NCI-H2227 treated with DMSO at 0.1 percent for 48 hours (cell line): ENCODE measurements around the gene USP46.
A peak's percentile ranks its signal among the peaks of the same experiment; 100 is the strongest.

Experiments used
- DNase-seq: peaks from one replicate; lab custom pipeline; 2025; lab: John Stamatoyannopoulos, UW

Gene USP46, protein sequence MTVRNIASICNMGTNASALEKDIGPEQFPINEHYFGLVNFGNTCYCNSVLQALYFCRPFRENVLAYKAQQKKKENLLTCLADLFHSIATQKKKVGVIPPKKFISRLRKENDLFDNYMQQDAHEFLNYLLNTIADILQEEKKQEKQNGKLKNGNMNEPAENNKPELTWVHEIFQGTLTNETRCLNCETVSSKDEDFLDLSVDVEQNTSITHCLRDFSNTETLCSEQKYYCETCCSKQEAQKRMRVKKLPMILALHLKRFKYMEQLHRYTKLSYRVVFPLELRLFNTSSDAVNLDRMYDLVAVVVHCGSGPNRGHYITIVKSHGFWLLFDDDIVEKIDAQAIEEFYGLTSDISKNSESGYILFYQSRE

DNA sequence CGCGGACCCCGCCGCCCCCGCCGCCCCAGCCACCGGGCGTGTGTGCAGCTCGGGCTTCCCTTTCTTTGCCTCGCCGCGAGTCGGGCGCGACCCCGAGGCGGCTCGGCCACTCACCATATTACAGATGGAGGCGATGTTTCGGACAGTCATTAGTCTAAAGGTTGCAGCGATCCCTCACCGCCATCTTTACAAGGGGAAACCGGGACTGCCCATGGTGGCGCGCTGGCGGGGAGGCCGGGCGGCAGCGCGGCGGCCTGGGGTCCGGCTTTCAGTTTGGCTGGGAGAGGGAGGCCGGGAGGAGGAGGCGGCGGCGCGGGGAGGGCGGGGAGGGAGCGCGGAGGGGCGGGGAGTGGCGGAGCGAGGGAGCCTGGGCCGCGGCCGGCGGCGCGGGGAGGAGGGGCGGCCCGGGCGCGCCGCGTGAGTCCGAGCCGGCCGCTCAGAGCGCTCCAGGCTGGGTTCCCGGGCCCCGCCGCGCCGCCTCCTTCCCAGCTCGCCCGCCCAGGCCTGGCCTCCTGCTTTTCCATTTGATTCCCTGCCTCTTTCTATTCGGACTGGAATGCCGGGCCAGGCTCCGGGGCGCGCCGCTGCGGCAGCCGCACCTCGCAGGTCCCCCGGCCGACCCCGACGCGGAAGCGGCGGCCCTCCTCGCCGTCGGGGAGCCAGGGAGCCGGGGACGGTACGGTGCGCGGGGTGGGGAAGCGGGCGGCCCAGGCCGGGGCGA is at the start of gene USP46:
TSS of gene USP46 (minus strand) at position 301 of the 721 bp plus-strand sequence. CDS start at position 150, 151 bp downstream.
- peak; percentile 31 for DNase-seq

DNA sequence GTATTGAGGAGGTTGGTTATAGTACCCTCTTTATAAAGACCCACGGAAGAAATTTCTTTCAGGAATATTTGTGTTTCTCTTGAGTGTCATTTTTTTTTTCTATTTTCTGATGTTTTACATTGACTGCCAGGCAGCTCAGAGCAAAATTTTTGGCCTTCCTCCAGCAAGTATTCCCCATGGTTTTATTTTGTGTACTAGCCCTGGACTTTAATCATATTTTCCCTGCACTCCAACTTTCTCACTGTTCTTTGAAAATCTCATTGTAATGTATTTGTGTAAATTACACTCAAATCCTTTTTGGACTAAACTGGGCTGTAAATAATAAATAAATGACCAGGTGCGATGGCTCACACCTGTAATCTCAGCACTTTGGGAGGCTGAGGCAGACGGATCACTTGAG is 45.6 kb upstream of the USP46 start:
- DNase-seq: no peak

DNA sequence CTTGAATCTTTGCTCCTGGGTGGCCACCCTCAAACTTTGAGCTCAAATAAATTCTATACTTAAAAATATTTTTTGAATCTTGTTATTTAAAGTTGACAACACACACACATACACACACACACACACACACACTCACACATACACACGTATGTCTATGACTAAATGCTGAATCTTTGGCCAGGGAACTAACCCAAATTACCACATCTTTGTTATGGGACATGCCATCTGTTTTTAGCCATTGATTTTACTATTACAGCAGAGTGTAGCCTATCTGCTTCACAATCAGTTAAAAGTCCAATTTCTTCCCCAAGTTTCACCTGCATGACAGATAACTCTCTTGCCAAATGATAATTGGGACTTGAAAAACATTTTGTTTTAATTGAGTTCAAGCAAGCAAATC is 45.0 kb upstream of the USP46 start:
- DNase-seq: no peak

DNA sequence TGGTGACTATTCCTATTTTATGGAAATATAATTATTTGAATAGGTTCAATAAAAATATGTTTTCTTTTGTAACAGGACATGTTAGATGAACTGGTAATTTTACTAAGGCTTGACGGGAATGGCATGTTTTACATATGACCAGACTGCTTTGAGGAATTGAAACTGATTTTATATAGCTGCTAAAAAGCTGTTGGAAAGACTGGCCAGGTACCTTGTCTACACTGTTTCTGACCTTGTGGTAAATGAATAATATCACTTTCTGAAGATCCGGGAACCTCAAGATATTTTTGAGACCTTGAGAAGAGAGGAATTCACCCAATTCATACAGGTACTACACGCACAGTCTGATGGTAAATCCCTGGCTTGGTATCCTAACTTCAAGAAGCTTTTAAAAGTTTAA is 42.1 kb upstream of the USP46 start:
- DNase-seq: no peak

DNA sequence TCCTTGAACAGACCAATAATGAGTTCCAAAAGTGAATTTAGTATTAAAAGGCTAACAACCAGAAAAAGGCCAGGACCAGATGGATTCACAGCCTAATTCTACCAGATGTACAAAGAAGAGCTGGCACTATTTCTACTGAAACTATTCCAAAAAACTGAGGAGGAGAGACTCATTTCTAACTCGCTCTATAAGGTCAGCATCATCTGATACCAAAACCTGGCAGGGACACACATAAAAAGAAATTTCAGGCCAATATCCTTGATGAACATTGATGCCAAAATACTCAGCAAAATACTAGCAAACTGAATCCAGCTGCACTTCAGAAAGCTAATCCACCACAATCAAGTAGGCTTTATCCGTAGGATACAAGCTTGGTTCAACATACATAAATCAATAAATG is 35.8 kb upstream of the USP46 start:
- DNase-seq: no peak

DNA sequence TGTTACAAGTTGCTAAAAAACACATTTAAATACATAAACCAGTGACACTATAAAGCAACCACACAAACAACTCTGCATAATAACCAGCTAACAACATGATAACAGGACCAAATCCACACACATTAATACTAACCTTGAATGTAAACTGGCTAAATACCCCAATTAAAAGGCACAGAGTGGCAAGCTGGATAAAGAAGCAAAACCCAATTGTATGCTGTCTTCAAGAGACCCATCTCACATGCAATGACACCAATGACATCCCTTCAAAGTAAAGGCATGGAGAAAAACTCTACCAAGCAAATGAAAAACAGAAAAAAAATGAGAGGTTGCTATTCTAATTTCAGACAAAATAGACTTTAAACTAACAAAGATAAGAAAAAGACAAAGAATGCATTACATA is 34.4 kb upstream of the USP46 start:
- DNase-seq: no peak

DNA sequence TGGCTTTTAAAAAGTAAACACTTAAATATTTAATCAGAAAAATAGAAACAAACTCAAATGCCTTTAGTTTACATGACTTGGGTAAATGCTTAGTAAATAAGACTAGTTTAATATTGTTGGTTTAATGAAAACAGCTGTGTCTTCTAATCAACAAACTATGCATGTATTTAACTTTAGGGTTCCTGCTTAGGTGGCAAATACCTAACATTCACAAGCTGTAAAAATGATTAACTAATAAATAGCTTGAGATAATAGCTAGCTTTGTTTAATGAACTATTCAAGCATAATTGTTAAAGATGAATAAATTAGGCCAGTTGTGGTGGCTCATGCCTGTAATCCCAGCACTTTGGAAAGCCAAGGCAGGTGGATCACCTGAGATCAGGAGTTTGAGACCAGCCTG is 30.0 kb upstream of the USP46 start:
- no peak for DNase-seq

DNA sequence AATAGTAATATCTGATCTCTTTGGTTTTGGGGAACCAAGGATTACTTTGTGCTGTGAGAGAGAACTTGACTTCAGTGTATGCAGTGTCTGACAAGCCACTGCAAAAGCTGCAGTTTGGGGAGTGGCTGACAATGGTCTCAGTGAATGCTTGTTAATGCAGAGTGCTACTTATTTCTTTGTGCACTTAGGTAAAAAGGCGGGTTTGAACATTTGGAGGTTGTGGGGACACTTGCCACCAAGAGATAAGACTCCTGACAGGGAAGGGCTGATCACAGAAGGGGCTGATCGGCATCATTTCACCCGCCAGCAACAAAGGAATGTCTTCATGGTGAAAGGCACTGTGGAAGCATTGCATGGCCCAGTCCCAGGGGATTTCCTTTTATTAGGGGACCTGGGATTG is 28.6 kb upstream of the USP46 start:
- no peak for DNase-seq

DNA sequence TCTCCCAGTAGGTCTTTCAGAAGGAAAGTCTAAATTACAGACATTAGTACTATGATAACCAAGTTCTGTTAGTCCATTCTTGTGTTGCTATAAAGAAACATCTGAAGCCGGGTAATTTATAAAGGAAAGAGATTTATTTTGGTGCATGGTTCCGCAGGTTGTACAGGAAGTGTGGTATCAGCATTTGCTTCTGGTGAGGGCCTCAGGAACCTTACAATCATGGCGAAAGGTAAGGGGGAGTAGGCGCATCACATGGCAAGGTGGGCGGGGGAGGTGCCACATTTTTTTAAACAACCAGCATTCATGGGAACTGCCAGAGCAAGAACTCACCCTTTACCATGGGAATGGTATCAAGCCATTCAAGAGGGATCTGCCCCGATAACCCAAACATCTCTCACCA is 26.2 kb upstream of the USP46 start:
- DNase-seq: no peak

DNA sequence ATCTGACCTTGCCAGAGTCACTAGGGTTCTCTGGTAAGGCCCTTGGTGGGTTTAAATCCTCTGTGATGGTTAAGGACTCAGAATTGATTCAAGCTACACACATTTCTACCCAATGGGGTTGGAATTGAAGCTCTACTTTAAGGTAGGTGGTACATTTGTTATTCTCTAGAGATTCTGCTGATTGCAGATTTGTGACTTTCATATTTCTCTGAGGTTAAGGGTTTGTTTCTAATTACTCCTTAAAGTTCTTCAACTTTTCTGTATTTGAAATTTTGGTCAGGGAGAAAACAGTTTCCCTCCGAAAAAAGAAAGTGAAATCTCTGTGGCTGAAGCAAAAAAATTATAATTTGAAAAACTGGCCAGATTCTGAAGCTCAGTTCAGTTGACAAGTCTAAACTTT is 25.8 kb upstream of the USP46 start:
- DNase-seq: no peak

DNA sequence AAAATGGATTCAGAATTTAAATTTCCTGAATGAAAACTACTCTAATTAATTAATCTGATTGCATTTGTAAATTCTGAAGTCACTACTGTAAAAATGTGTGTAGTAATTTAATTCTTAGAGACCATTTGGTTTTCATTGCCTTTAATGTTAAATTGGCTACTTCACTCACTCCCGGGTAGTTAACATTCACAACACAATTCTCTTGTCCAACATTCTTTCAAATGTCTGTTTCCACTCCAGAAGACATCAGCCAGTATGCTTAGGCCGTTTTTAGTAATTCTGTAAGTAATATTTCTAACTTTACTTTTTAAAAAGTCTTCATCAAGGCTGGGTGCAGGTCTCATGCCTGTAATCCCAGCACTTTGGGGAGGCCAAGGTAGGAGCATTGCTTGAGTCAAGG is 21.3 kb upstream of the USP46 start:
- DNase-seq: no peak

DNA sequence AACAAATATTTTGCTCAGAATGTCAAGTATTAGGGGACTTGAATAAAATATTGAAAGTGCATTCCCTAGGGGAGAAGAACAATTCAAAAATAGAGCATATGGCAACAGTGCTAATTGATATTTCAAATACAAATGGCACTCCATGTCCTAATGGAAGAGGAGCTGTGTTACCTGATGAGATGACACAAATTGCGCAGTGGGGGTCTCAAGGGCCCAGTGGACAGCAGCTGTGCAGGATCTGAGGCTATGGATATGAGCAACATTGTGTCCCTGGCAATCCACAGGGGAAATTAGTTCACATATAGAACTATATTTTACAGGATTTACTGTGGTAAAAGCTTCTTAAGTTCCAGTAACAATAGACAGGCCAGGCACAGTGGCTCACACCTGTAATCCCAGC is 17.4 kb upstream of the USP46 start:
- DNase-seq: no peak

DNA sequence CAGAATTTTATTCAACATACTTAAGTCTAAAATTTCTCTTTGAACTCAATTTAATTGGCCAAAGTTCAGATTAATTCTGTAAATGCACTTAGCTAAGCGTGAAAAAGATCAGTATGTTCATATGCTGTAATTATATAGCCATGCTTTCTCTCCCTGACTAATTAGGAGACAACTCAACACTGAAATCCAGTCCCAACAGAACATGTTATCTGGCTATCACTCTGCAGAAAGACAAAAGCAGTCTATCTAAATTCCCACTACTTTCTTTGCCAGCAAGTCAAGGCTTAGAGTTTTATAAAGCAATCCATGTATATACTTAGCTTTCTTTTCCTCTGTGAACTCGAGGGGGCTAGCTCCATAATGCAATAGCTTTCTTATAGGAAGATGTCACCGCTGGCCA is 16.0 kb upstream of the USP46 start:
- no peak for DNase-seq

DNA sequence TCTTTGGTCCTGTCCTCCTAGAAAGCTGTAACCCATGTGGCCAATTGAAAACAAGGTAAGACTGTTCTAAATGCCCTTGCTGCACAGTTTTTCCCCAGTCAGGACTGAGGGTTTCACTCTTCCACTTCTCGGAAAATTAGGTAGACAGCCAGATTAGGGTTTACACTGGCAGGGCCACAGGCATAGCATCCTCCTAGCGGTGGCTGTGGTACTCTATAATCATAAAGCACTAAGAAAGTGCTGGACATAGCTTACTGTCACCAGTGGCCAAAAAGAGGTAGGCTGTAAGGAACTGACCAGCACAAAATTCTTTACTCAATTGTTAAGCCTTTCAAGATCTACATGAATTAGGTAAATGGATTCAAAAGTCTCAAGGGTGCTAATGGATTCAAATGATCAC is 11.6 kb upstream of the USP46 start:
- no peak for DNase-seq

DNA sequence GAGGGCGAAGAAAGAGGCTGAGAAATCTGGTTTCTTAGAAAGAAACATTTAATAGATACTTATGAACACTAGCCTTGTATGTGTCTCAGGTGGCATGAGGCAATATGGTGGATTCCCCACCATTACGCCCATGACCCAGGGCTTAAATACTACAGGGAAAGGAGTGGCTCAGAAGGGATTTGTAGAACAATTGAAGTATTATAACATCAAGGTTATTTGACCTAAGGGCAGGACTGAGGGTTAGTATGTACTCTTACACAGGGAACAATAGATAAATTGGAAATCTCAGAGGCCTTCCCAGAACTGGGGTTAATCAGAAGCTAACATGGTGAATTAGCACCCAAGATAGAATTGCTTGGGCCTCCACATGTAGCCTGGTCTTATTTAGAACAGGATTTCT is 11.0 kb upstream of the USP46 start:
- DNase-seq: no peak

DNA sequence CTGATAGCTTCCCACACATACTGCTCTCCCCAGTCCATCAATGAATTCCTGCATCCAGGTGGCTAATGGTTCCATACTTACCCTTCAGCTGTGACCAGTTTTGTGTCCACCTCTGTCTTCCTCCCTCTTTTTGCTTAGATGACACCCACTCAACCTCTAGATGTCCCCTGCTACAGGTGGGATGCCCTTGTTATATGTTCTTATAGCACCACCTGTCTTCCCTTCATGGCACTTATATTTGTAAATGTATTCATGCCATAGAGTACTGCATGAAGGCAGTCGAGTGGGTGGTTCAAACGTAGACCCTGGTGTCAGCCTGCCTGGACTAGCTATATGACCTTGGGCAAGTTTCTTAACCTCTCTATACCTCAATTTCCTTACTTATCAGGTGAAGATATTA is 6.5 kb upstream of the USP46 start:
- DNase-seq: no peak

DNA sequence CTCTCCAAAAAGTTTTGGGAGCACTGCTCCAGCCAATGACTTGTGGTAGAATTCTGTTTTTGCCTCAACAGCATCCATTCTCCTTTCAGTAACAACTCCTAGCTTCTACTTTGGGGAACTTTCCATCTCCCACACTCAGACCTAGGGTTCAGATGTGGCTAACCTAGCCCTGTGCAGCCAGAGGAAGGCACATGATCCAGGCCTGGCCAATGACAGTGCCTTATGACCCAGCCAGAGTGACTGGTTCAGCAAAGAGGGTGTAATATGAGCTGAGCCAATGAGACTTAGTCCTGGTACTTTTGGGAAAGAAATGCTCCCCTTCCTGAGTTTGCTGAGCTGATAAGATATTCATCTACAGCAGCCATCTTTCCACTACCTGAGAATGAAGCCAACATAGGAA is 5.4 kb upstream of the USP46 start:
- no peak for DNase-seq

DNA sequence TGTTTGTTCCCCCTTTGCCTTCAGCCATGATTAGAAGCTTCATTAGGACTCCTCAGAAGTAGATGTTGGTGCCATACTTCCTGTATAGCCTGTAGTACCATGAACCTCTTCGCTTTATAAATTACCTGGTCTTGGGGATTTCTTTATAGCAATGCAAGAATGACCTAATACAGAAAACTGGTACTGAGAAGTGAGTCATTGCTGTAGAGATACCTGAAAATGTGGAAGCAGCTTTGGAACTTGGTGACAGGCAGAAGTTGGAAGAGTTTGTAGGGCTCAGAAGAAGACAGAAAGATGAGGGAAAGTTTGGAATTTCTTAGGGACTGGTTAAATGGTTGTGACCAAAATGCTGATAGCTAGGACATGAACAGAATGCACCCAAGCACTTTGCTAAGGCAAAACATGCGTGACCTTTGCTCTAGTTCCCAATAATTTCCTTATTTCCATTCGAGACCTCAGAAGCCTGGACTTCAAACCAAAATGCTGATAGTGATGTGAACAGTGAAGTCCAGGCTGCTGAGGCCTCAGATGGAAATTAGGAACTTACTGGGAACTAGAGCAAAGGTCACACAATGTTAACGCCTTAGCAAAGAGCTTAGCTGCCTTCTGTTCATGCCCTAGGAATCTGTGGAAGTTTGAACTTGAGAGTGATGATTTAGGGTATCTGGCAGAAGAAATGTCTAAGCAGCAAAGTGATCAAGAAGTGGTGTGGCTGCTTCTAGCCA is 3.0 kb upstream of the USP46 start:
- no peak for DNase-seq

DNA sequence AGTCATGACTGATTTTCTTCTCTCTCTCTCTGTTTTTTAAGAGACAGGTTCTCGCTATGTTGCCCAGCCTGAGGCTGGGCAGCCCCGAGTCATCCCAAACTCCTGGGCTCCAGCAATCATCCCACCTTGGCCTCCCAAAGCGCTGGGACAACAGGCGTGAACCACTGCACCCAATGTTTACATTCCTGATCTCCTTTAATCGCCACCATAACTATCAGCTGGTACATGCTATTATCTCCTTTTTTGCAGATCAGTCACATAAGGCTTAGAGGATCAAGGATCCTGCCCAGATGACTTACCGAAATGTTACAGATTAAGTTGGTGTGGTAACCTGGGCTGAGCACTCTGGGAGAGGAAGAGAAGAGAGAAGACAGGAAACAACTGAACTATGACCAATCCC is 1.5 kb upstream of the USP46 start:
- DNase-seq: no peak

DNA sequence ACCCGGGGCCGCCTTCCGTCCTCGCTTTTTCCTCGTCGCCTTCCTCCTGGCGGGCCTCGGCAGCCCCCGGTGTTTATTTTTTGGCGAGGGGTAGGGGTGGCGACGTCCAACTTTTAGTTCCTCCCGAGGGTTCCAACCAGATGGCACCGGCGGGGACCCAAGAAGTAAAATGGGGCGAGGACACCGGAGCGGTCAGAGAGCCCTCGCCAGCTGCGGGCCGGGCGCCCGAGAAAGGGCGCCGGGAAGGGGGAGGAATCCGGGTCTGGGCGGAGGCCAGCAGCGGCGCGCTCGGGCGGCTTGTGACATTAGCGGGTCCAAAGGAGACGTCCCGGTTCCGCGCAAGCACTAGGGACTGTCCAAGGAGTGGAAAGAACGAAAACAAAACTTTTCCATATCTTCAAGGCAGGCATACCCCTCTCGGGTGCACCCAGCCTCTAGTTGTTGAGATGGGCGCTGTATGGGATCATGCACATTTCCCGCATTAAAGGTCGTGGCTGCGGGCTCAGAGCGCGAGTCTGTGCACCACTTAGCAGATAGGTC is 691 bp upstream of the USP46 start:
- no peak for DNase-seq

DNA sequence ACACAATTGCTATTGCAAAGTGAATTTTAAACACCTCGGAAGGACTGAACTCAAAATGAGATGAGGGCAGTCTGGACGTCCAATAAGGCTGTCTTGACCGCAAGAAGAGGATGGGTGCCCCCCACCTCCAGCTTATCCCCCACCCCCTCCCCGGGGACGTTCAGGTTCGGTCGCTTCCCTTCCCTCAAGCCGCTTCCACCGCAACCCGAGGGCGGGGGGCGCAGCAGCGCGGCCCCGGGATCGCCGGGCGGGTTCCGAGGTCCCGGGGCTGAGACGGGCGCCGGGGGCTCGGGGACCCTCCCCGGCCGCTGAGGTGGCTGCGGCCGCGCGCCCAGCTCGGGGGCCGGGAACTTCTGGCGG is 480 bp downstream of the USP46 start:
- DNase-seq: no peak

DNA sequence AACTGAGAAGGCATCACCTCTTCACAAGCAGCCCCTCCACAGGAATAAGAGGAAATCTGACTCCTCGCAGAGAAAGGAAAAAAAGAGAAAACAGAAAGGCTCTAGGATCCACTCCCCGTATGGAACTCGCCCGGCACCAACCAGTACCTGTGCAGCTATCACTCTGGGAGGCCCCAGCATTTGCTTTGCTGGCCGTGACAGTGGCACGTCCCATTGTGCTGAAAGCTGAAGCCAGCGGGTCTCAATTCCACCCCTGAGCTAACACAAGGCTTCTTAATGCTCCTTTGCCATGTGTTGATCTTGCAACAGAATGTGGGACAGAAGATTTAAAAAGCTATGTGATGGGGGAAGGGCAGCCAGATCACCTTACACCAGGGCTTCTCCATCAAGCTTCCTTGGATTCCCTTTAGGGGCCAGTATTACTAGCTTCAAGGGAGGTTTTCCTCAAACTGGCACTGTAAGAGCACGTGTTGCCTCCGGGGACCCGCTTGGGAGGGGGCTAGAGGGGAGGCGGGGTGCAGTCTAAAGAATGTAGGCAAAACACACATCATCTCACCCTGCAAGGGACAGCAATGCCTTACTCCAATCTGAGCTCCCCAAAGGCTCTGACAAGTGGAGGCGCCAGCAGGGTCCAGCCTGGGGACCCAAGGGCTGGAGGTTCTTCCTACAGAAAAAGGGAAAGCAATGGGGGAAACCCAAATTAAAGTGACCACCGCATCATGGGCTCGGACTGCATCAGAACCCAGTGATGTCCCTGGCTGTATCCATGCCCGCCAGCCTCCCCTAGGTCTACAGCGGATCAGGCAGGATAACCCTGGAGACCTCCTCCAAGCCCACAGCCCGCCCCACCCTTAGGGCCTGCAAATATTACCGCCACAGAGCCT is 1.2 kb downstream of the USP46 start:
- DNase-seq: no peak
